OCI-M1 (cell line): Measurements from ENCODE around the gene CDK5RAP3.

Experiments used
- DNase-seq: peaks from one replicate; lab custom pipeline; 2025; lab: John Stamatoyannopoulos, UW

The CDK5RAP3 gene

GRCh38 chr17:47975189-47975822 is 4.4 kb downstream of the CDK5RAP3 start:
- no peak for DNase-seq

GRCh38 chr17:47975823-47976205 is 4.9 kb downstream of the CDK5RAP3 start:
- DNase-seq = no peak

- peak; percentile 59 for DNase-seq
Observed at GRCh38 chr17:47978324-47978723, 7.4 kb downstream of the CDK5RAP3 start.

GRCh38 chr17:47980541-47980940 is 9.6 kb downstream of the CDK5RAP3 start:
- no peak for DNase-seq

- no peak for DNase-seq
Observed at GRCh38 chr17:47981462-47981861, 10.5 kb downstream of the CDK5RAP3 start.

GRCh38 chr17:47982091-47982617 is 11.2 kb downstream of the CDK5RAP3 start:
- DNase-seq = no peak

GRCh38 chr17:47982645-47983390 is 11.9 kb downstream of the CDK5RAP3 start:
- DNase-seq = no peak

- no peak for DNase-seq
Observed at GRCh38 chr17:47983492-47984223, 12.7 kb downstream of the CDK5RAP3 start.

- DNase-seq = no peak
Observed at GRCh38 chr17:47986520-47986919, 15.6 kb downstream of the CDK5RAP3 start.

GRCh38 chr17:47987240-47987835 is 16.4 kb downstream of the CDK5RAP3 start:
- DNase-seq = no peak

GRCh38 chr17:47988445-47988844 is 17.5 kb downstream of the CDK5RAP3 start:
- peak; percentile 69 for DNase-seq

GRCh38 chr17:47989159-47989558 is 18.2 kb downstream of the CDK5RAP3 start:
- DNase-seq = no peak

- peak; percentile 25 for DNase-seq
Observed at GRCh38 chr17:47989700-47990099, 18.8 kb downstream of the CDK5RAP3 start.

GRCh38 chr17:47990962-47991731 is 20.2 kb downstream of the CDK5RAP3 start:
- DNase-seq = no peak

GRCh38 chr17:47992216-47992615 is 21.3 kb downstream of the CDK5RAP3 start:
- no peak for DNase-seq

- no peak for DNase-seq
Observed at GRCh38 chr17:47993031-47993564, 22.2 kb downstream of the CDK5RAP3 start.

GRCh38 chr17:47993964-47994363 is 23.1 kb downstream of the CDK5RAP3 start:
- no peak for DNase-seq

- no peak for DNase-seq
Observed at GRCh38 chr17:47994724-47995123, 23.8 kb downstream of the CDK5RAP3 start.

GRCh38 chr17:47995241-47995935 is 24.5 kb downstream of the CDK5RAP3 start:
- no peak for DNase-seq

- no peak for DNase-seq
Observed at GRCh38 chr17:47996201-47996600, 25.3 kb downstream of the CDK5RAP3 start.

- no peak for DNase-seq
Observed at GRCh38 chr17:47997586-47997985, 26.7 kb downstream of the CDK5RAP3 start.
